Choroid plexus epithelial cell (primary cell): Measurements from ENCODE around the gene PTPRG.
"Not testable (repeated sequence)": the region's sequence is repeated elsewhere in the genome, so short reads cannot be mapped to it uniquely, and the experiment has no call there.

Experiments used
- DNase-seq: peaks from one replicate; pipeline ENCODE4 v3.0.0-alpha.2; 2010; ENCODE audit warnings: low read depth
- H3K4me3 ChIP-seq: 2 replicates; pipeline ENCODE4 v1.5.1; 2011; ENCODE audit warnings: low read depth, mild to moderate bottlenecking, control low read depth, low read length, moderate library complexity
- TF ChIP-seq, protein P1 (sequence below): conservative IDR thresholded peaks from 2 replicates; pipeline ENCODE4 v1.5.1; 2011; ENCODE audit warnings: low read depth, mild to moderate bottlenecking, control low read depth, inconsistent platforms, low read length, moderate library complexity

PTPRG gene

DNA sequence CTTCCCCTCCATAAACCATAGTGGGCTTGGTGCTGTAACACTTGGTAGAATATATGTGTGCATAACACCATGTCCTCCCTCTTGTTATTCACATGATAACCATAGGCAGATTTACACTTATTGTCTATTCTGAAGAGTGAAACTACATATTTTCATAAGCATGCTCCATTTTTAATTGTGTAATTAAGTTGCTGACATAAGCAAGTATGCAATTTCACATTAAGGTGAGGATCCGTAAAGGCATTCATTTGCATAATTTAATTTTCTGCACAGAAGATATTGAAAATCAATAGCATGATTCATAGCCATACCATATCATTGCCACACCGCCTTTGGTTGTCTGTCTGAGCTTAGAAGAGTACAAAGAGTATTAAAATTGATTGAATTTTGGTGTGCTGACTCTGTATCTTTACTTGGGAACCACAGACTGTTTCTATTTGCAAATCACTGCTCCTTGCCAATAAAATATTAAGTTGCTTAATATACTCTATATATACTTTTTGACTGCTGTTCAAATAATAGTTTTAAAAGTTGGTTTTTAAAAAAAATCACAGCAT lies 182.4 kb downstream of the PTPRG start:
- TF ChIP-seq, protein P1, sequence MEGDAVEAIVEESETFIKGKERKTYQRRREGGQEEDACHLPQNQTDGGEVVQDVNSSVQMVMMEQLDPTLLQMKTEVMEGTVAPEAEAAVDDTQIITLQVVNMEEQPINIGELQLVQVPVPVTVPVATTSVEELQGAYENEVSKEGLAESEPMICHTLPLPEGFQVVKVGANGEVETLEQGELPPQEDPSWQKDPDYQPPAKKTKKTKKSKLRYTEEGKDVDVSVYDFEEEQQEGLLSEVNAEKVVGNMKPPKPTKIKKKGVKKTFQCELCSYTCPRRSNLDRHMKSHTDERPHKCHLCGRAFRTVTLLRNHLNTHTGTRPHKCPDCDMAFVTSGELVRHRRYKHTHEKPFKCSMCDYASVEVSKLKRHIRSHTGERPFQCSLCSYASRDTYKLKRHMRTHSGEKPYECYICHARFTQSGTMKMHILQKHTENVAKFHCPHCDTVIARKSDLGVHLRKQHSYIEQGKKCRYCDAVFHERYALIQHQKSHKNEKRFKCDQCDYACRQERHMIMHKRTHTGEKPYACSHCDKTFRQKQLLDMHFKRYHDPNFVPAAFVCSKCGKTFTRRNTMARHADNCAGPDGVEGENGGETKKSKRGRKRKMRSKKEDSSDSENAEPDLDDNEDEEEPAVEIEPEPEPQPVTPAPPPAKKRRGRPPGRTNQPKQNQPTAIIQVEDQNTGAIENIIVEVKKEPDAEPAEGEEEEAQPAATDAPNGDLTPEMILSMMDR: no peak
- DNase-seq: no peak
- H3K4me3 ChIP-seq: no peak overlapping the region

DNA sequence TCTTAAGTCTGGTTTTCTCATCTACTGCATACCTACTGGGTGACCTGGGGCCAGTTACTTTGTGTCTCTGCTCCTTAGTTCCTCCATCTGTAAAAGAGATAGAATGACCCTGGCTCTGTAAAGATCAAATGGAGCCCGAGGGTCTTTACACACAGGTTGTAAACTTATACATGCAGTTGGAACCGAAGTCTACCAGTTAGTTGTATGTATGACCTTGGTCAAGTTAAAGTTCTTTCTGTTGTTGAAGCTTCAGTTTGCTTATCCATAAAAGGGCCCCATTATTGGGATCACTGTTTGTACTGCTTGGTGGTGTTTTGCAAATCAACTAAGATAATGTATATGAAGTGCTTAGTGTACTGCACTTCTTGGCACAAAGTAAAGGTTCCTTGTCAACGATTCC lies 186.9 kb downstream of the PTPRG start:
- H3K4me3 ChIP-seq: no peak overlapping the region
- no peak for DNase-seq
- TF ChIP-seq, protein P1: no peak

DNA sequence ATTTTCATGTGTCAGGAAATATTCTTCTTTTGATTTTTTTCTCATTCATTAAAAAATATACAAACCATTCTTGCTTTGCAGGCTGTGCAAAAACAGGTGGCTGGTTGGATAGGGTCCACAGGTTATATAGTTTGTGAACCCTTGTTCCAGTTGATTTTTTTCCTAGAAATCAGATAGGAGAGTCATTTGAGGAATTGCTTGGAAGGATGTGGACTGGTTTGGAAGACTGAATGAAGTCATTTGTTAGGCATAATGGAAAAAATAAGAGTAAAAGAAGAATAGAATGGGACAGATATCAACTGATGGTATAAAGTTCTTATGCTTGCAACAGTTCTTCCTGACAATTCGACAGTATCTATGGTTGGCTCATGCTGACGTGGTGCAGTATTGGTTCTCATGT lies 189.4 kb downstream of the PTPRG start:
- TF ChIP-seq, protein P1: no peak
- H3K4me3 ChIP-seq: no peak overlapping the region
- DNase-seq: peak; percentile 18

DNA sequence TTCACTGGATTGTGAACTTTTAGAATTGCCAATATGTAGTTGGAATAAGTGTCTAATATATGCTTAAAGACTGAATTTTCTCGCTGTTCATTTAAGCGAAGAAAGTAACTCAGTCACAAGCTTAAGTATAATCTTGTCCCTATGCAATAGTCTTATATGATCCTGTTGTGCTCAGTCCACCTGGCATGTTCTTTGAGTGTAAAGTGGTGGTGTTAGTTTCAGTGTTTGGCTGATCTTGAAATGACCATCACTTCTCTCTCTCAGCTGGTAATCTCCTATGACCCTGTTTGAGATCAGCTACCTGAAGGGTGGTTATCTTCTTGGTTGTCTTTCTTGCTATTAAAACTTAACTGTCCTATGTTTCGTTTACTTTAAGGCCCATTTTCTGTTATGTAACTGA lies 197.5 kb downstream of the PTPRG start:
- no peak overlapping the region for H3K4me3 ChIP-seq
- TF ChIP-seq, protein P1: no peak
- no peak for DNase-seq

DNA sequence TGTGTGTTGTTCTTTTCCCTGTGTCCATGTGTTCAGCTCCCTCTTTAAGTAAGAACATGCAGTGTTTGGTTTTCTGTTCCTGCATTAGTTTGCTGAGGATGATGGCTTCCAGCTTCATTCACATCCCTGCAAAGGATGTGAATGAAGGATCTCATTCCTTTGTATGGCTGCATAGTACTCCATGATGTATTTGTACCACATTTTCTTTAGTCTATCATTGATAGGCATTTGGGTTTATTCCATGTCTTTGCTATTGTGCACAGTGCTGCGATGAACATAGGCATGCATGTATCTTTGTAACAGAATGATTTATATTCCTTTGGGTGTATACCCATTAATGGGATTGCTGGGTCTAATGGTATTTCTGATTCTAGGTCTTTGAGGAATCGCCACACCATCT lies 199.4 kb downstream of the PTPRG start:
- not testable (repeated sequence) for H3K4me3 ChIP-seq, DNase-seq

DNA sequence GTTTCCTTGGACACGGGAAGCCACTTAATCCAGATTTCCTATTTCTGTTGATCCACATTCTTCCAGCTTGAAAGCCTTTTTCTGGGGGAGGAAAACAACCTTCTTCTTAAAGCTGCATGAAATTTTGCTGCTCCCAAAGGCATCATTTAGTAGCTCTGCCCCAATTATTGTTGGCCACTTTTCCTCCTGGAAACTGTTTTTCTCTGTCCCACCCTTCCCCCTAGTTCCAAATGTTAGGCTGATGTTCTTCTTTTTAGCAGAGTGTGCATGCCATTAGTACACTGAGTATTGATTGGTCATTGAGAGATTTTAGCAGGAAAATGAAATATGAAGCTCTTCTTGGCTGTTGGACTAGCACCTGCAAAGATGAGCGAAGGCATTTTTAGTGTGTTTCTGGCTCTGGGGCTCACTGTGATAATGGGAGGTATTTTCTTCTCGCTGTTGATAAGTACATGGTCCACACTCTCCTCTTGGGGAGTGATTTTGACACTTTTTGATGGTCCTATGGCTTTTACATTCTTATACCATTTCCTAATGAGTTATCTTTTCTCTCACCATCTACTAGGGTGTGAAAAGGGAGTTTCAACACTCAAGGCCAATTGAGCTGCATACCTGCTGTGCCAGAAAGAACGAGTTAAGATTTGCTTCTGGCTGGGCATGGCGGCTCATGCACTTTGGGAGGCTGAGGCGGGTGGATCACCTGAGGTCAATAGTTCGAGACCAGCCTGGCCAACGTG lies 200.5 kb downstream of the PTPRG start:
- TF ChIP-seq, protein P1: no peak
- DNase-seq: no peak
- no peak overlapping the region for H3K4me3 ChIP-seq

DNA sequence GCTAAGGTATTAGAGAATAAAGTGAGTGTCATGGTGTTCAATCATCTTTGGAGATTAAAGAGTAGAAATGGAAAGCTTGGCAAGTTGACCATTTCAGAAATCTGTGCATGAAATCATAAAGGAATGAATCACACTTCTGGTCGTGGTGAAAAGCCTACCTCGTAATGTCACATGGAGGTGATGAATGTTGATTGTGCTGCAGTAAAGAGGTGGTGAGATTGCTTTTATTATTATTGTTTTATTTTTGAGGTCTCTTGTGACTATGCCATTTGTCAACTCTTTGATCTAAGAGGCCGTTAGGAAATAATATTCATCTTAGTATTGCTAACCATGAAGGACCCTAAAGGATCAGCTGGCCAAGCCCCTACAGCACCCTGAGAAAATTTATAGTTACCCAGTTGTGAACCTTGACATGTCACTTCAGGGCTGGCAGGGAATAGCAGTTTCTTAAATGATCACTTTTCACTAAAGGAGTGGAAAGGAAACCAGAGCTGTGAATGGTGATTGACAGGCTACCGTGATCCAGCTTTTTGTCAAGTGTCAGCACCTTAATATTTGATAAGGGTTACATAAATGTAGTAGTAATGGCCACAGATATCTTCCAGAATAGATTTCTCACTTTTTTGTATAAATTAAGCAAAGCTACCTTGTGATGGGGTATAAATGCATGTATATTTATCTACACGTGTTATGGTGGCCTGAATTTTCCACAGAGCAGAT lies 203.9 kb downstream of the PTPRG start:
- TF ChIP-seq, protein P1: no peak
- DNase-seq: no peak
- no peak overlapping the region for H3K4me3 ChIP-seq
